HL-60 (cell line): ENCODE results near the gene SYNGR4.

ENCODE experiments used
- DNase-seq, 2 experiments: peaks; one replicate each; pipeline ENCODE4 v3.0.0-alpha.2; 2010 to 2020; ENCODE audit warnings: low read depth in 1 of 2, low spot score in 1 of 2
- H3K27ac ChIP-seq: fragments of 250-450 bp; sonication (Bioruptor Pico); replicated peaks from 2 replicates; pipeline ENCODE4 v1.5.1; 2020; ENCODE audit warnings: mild to moderate bottlenecking, moderate library complexity
- H3K27me3 ChIP-seq: fragments of 250-450 bp; sonication (Bioruptor Pico); 2 replicates; pipeline ENCODE4 v1.5.1; 2021; ENCODE audit warnings: mild to moderate bottlenecking, moderate library complexity; ENCODE audit not compliant: insufficient read depth, poor library complexity, severe bottlenecking
- H3K4me3 ChIP-seq: replicated peaks from 2 replicates; pipeline ENCODE4 v1.5.1; 2011; ENCODE audit warnings: mild to moderate bottlenecking, control low read depth, low read length; ENCODE audit not compliant: insufficient read depth
- CTCF ChIP-seq: IDR thresholded peaks from one replicate; pipeline ENCODE4 v1.5.1; 2011; ENCODE audit warnings: low read length, control low read depth, inconsistent platforms; ENCODE audit not compliant: insufficient read depth
- GABPA ChIP-seq: IDR thresholded peaks from 2 replicates; pipeline ENCODE4 v1.6.1; 2012; ENCODE audit warnings: low read depth
- POLR2AphosphoS5 ChIP-seq: IDR thresholded peaks from 2 replicates; pipeline ENCODE4 v1.6.1; 2012; ENCODE audit warnings: low read depth
- REST ChIP-seq: IDR thresholded peaks from 2 replicates; pipeline ENCODE4 v1.6.1; 2012; ENCODE audit warnings: low read depth; ENCODE audit not compliant: insufficient replicate concordance
- SPI1 ChIP-seq: IDR thresholded peaks from 2 replicates; pipeline ENCODE4 v1.6.1; 2012; ENCODE audit warnings: low read depth, mild to moderate bottlenecking, borderline replicate concordance

The SYNGR4 gene

GRCh38 chr19:48397263-48398101 is 33.3 kb downstream of the SYNGR4 start:
- Histone ChIP-seq H3K27me3 (peaks cover 50% of the 10 kb centered on the region), H3K4me3 (peak overlapping the region; percentile 48), H3K27ac (no peak overlapping the region)

GRCh38 chr19:48398102-48398374 is 33.9 kb downstream of the SYNGR4 start:
- DNase-seq = no peak
- Histone ChIP-seq H3K27me3 (peaks cover 45% of the 10 kb centered on the region), H3K27ac (no peak overlapping the region), H3K4me3 (peak overlapping the region; percentile 48)
- TF ChIP-seq POLR2AphosphoS5 (0 out of 2 replicates have a peak, but pooled peaks have one; percentile 3), GABPA (no peak), CTCF (no peak), REST (no peak), SPI1 (no peak)

More at GRCh38 chr19:48397263-48398101, 33.3 kb downstream of the SYNGR4 start:
- no peak for TF ChIP-seq REST
- TF ChIP-seq POLR2AphosphoS5 = no peak
- TF ChIP-seq GABPA = no peak
- no peak for TF ChIP-seq CTCF
- TF ChIP-seq SPI1 = no peak
- no peak for DNase-seq

- TF ChIP-seq CTCF (no peak), POLR2AphosphoS5 (peak; percentile 68), SPI1 (peak; percentile 9; the same call in 1 of the 2 replicates), GABPA (no peak), REST (no peak)
- H3K27me3 ChIP-seq = peaks cover 39% of the 10 kb centered on the region
- peak overlapping the region; percentile 48 for H3K4me3 ChIP-seq
- DNase-seq = peak; percentile 88 to 93
- peak overlapping the region; percentile 41; the same call in 1 of the 2 replicates for H3K27ac ChIP-seq
Observed at GRCh38 chr19:48398375-48399235, 34.4 kb downstream of the SYNGR4 start.
